ENCODE measurements around the gene RBX1. TPM values are rescaled to one million over a fixed set of nuclear protein-coding genes. Genes with fewer than 3 reads are reported as not detected.

The RBX1 gene
- polyA plus RNA-seq, 3 donors, result 42.7 to 247 (median 224) TPM

DNA sequence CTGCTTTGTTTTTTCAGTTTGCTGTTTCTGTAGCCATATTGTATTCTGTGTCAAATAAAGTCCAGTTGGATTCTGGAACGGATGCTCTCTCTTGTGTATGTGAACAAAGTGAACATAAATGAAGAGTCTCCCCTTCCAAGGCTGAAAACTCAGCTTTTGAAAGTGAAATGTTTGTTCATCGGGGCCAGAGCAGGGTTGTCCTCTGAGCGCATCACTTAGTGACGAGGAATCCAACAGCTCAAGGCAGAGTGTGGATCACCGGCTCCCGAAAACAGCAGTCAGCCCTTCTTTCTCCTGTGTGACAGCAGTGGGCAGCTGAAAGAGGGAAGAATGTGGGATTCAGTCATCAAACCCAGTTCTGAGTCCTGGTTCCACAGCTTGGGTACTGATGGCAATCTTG, 21.4 kb downstream of the RBX1 start:
- WGBS (ENCODE audit: insufficient coverage), result 100% methylated on average over 3 of the region's 6 CpGs
- Mint-ChIP-seq H3K27ac (peak overlapping the region in 2 of 7 donors; percentile 39 to 47), H3K4me3 (no peak overlapping the region), H3K27me3 (ENCODE audit: low read depth in 3 of 3) (no peaks in the 10 kb centered on the region), H3K36me3 (peaks cover 30 to 54% of the 10 kb centered on the region in 2 donors), H3K4me1 (no peaks in the 10 kb centered on the region), H3K9me3 (no peaks in the 10 kb centered on the region)
- H3K27ac ChIP-seq (ENCODE audit: low read depth in 1 of 2, low read length in 2 of 2), result no peak overlapping the region
- no peak for DNase-seq
- H3K4me2 ChIP-seq (replicated peaks; ENCODE audit: extremely low read depth, low read length, poor library complexity, severe bottlenecking), result no peak overlapping the region
- no peak overlapping the region for H3K4me3 ChIP-seq (replicated peaks in 1 of 3; ENCODE audit: low read depth in 2 of 3, low read length in 3 of 3)
- no peak overlapping the region for H3K9ac ChIP-seq (ENCODE audit: insufficient read depth, low read length, poor library complexity, severe bottlenecking)
- peaks cover 10% of the 10 kb centered on the region for H3K79me2 ChIP-seq (ENCODE audit: insufficient read depth, low read length)
- H3K4me1 ChIP-seq (ENCODE audit: control insufficient read depth in 1 of 2, insufficient read depth in 2 of 2, low read length in 2 of 2), result peaks cover 0 to under 1% of the 10 kb centered on the region in 2 donors
- no peak overlapping the region for H2AFZ ChIP-seq (ENCODE audit: insufficient read depth, low read depth, low read length, poor library complexity, severe bottlenecking)
- peaks cover under 1% of the 10 kb centered on the region for H4K20me1 ChIP-seq (ENCODE audit: insufficient read depth, low read length)
- H3K9me3 ChIP-seq (replicated peaks in 1 of 2; ENCODE audit: control insufficient read depth in 1 of 2, insufficient read depth in 1 of 2, low read length in 2 of 2), result no peaks in the 10 kb centered on the region
- intact Hi-C loops (cut with micrococcal nuclease), result no loop called here
- H3K27me3 ChIP-seq (ENCODE audit: control insufficient read depth in 2 of 2, insufficient read depth in 2 of 2, low read length in 2 of 2), result no peaks in the 10 kb centered on the region
- peaks cover 46 to 56% of the 10 kb centered on the region in 2 donors for H3K36me3 ChIP-seq (replicated peaks in 1 of 2; ENCODE audit: control insufficient read depth in 1 of 2, insufficient read depth in 2 of 2, low read length in 2 of 2)
- TF ChIP-seq, protein P1, sequence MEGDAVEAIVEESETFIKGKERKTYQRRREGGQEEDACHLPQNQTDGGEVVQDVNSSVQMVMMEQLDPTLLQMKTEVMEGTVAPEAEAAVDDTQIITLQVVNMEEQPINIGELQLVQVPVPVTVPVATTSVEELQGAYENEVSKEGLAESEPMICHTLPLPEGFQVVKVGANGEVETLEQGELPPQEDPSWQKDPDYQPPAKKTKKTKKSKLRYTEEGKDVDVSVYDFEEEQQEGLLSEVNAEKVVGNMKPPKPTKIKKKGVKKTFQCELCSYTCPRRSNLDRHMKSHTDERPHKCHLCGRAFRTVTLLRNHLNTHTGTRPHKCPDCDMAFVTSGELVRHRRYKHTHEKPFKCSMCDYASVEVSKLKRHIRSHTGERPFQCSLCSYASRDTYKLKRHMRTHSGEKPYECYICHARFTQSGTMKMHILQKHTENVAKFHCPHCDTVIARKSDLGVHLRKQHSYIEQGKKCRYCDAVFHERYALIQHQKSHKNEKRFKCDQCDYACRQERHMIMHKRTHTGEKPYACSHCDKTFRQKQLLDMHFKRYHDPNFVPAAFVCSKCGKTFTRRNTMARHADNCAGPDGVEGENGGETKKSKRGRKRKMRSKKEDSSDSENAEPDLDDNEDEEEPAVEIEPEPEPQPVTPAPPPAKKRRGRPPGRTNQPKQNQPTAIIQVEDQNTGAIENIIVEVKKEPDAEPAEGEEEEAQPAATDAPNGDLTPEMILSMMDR (IDR thresholded peaks at IDR 0.05), result no peak

DNA sequence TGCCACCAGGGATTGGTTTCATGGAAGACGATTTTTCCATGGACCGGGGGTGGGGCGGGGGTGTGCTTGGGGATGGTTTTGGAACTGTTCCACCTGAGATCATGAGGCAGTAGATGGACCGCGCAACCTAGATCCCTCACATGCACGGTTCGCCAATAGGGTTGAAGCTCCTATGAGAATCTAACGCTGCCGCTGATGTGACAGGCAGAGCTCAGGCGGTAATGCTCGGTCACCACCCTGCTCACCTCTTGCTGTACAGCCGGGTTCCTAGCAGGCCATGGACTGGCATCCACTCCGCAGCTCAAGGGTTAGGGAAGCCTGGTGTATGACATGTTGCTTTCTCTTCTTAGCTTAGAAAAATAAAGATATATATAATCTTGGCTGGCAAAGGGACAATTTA, 22.0 kb downstream of the RBX1 start:
- no peaks in the 10 kb centered on the region for H3K27me3 Mint-ChIP-seq (ENCODE audit: low read depth in 3 of 3)
- Histone ChIP-seq H3K27me3 (ENCODE audit: control insufficient read depth in 2 of 2, insufficient read depth in 2 of 2, low read length in 2 of 2) (no peaks in the 10 kb centered on the region), H4K20me1 (ENCODE audit: insufficient read depth, low read length) (no peaks in the 10 kb centered on the region), H3K9ac (ENCODE audit: insufficient read depth, low read length, poor library complexity, severe bottlenecking) (no peak overlapping the region), H3K4me2 (replicated peaks; ENCODE audit: extremely low read depth, low read length, poor library complexity, severe bottlenecking) (no peak overlapping the region), H3K36me3 (replicated peaks in 1 of 2; ENCODE audit: control insufficient read depth in 1 of 2, insufficient read depth in 2 of 2, low read length in 2 of 2) (peaks cover 41 to 51% of the 10 kb centered on the region in 2 donors), H3K4me1 (ENCODE audit: control insufficient read depth in 1 of 2, insufficient read depth in 2 of 2, low read length in 2 of 2) (no peaks in the 10 kb centered on the region), H3K4me3 (replicated peaks in 1 of 3; ENCODE audit: low read depth in 2 of 3, low read length in 3 of 3) (no peak overlapping the region), H2AFZ (ENCODE audit: insufficient read depth, low read depth, low read length, poor library complexity, severe bottlenecking) (no peak overlapping the region), H3K9me3 (replicated peaks in 1 of 2; ENCODE audit: control insufficient read depth in 1 of 2, insufficient read depth in 1 of 2, low read length in 2 of 2) (no peaks in the 10 kb centered on the region), H3K79me2 (ENCODE audit: insufficient read depth, low read length) (peaks cover 5% of the 10 kb centered on the region), H3K27ac (ENCODE audit: low read depth in 1 of 2, low read length in 2 of 2) (no peak overlapping the region)
- no peak overlapping the region for H3K27ac Mint-ChIP-seq
- WGBS (ENCODE audit: insufficient coverage), result 95% methylated on average over 11 of the region's 13 CpGs
- DNase-seq, result no peak
- no peaks in the 10 kb centered on the region for H3K4me1 Mint-ChIP-seq
- peaks cover 27 to 49% of the 10 kb centered on the region in 2 donors for H3K36me3 Mint-ChIP-seq
- intact Hi-C loops (cut with micrococcal nuclease), result no loop called here
- TF ChIP-seq, protein P1 (IDR thresholded peaks at IDR 0.05), result no peak
- peaks cover 0 to 2% (median 0%) of the 10 kb centered on the region in 7 donors for H3K9me3 Mint-ChIP-seq
- no peak overlapping the region for H3K4me3 Mint-ChIP-seq
